Neural cell (in vitro differentiated cells): ENCODE measurements around the gene RANBP9. TPM values are rescaled to one million over a fixed set of nuclear protein-coding genes. Genes with fewer than 3 reads are reported as not detected.

Experiments
- H2AFZ ChIP-seq: fragments of 200-600, 300-800 bp; sonication (generic), shearing (Covaris generic); 2 replicates; pipeline ENCODE4 v1.6.0; 2014; ENCODE audit warnings: low read depth, mild to moderate bottlenecking, antibody characterized with exemption, low read length, moderate library complexity
- H3F3A ChIP-seq: fragments of 200-600 bp; shearing (Covaris generic); 2 replicates; pipeline ENCODE4 v1.6.1; 2016; ENCODE audit warnings: mild to moderate bottlenecking, moderate library complexity, mixed read lengths, antibody characterized with exemption, low read length; ENCODE audit not compliant: insufficient read depth, poor library complexity, severe bottlenecking
- H3K27ac ChIP-seq: fragments of 200-600, 300-800 bp; sonication (generic), shearing (Covaris generic); 2 replicates; pipeline ENCODE4 v1.5.1; 2014; ENCODE audit warnings: mild to moderate bottlenecking, low read length, moderate library complexity
- H3K27me3 ChIP-seq: fragments of 300-800, 200-600 bp; sonication (generic), shearing (Covaris generic); 2 replicates; pipeline ENCODE4 v1.6.0; 2014; ENCODE audit warnings: mild to moderate bottlenecking, low read depth, low read length, moderate library complexity; ENCODE audit not compliant: insufficient read depth
- H3K36me3 ChIP-seq: fragments of 300-800, 200-600 bp; sonication (generic), shearing (Covaris generic); 2 replicates; pipeline ENCODE4 v1.5.1; 2014; ENCODE audit warnings: mild to moderate bottlenecking, antibody characterized with exemption, low read length, moderate library complexity; ENCODE audit not compliant: insufficient read depth
- H3K4me2 ChIP-seq: fragments of 300-800, 200-600 bp; sonication (generic), shearing (Covaris generic); 2 replicates; pipeline ENCODE4 v1.6.0; 2014; ENCODE audit warnings: mild to moderate bottlenecking, low read length
- H3K4me3 ChIP-seq: fragments of 300-800, 200-600 bp; sonication (generic), shearing (Covaris generic); 2 replicates; pipeline ENCODE4 v1.5.1; 2014; ENCODE audit warnings: mild to moderate bottlenecking, low read length, moderate library complexity
- H3K79me2 ChIP-seq: fragments of 200-600 bp; shearing (Covaris generic); replicated peaks from 2 replicates; pipeline ENCODE4 v1.6.0; 2014; ENCODE audit warnings: mild to moderate bottlenecking, low read length, moderate library complexity; ENCODE audit not compliant: insufficient read depth
- H3K9ac ChIP-seq: fragments of 300-800, 200-600 bp; sonication (generic), shearing (Covaris generic); 2 replicates; pipeline ENCODE4 v1.6.1; 2016; ENCODE audit warnings: mild to moderate bottlenecking, low read length, mixed read lengths
- H3K9me2 ChIP-seq: fragments of 200-600 bp; shearing (Covaris generic); 2 replicates; pipeline ENCODE4 v1.6.1; 2016; ENCODE audit warnings: mild to moderate bottlenecking, low read length, mixed read lengths; ENCODE audit not compliant: insufficient read depth
- H3K9me3 ChIP-seq: fragments of 200-600, 300-800 bp; sonication (generic), shearing (Covaris generic); 2 replicates; pipeline ENCODE4 v1.6.1; 2016; ENCODE audit warnings: mild to moderate bottlenecking, mixed run types, low read length, moderate library complexity, mixed read lengths
- H4K20me1 ChIP-seq: fragments of 200-600 bp; shearing (Covaris generic); 2 replicates; pipeline ENCODE4 v1.6.1; 2016; ENCODE audit warnings: mild to moderate bottlenecking, mixed run types; ENCODE audit not compliant: insufficient read depth
- CTCF ChIP-seq: fragments of 450-650 bp; IDR thresholded peaks from 2 replicates; pipeline ENCODE4 v1.5.1; 2014; ENCODE audit warnings: antibody characterized with exemption, mild to moderate bottlenecking, moderate library complexity; ENCODE audit not compliant: poor library complexity, severe bottlenecking
- EP300 ChIP-seq: fragments of 450-650 bp; conservative IDR thresholded peaks from 2 replicates; pipeline ENCODE4 v1.6.1; 2014; ENCODE audit warnings: antibody characterized with exemption, mild to moderate bottlenecking, moderate library complexity; ENCODE audit not compliant: poor library complexity, severe bottlenecking
- EZH2 ChIP-seq: fragments of 200-600, 300-800 bp; shearing (Covaris generic), sonication (generic); IDR thresholded peaks from 2 replicates; pipeline ENCODE4 v1.6.1; 2014; ENCODE audit warnings: antibody characterized with exemption, low read length, borderline replicate concordance, mild to moderate bottlenecking; ENCODE audit not compliant: insufficient read depth, poor library complexity, severe bottlenecking
- MXI1 ChIP-seq: fragments of 450-650 bp; conservative IDR thresholded peaks from 2 replicates; pipeline ENCODE4 v1.6.1; 2014; ENCODE audit warnings: antibody characterized with exemption, mild to moderate bottlenecking; ENCODE audit not compliant: poor library complexity, severe bottlenecking
- POLR2AphosphoS5 ChIP-seq: IDR thresholded peaks from 2 replicates; pipeline ENCODE4 v1.6.1; 2012
- RAD21 ChIP-seq: fragments of 450-650 bp; conservative IDR thresholded peaks from 2 replicates; pipeline ENCODE4 v1.6.1; 2014; ENCODE audit warnings: antibody characterized with exemption, mild to moderate bottlenecking, moderate library complexity
- REST ChIP-seq: IDR thresholded peaks from 2 replicates; pipeline ENCODE4 v1.6.1; 2012; ENCODE audit warnings: borderline replicate concordance
- SMC3 ChIP-seq: fragments of 450-650 bp; conservative IDR thresholded peaks from 2 replicates; pipeline ENCODE4 v1.6.1; 2014; ENCODE audit warnings: antibody characterized with exemption, mild to moderate bottlenecking, moderate library complexity; ENCODE audit not compliant: poor library complexity
- TAF1 ChIP-seq: IDR thresholded peaks from 2 replicates; pipeline ENCODE4 v1.6.1; 2012; ENCODE audit warnings: low read depth
- polyA plus RNA-seq: library from polyadenylated mRNA; depleted of rRNA; stranded (reverse); fragments of >200 nt; gene quantifications from 2 replicates; pipeline ENCODE4 v1.2.3, GENCODE V29; 2014

RANBP9 gene
- polyA plus RNA-seq, 1 donor from 2014 or later: 52.2 TPM

GRCh38 chr6:13724182-13724581, 12.5 kb upstream of the RANBP9 start:
- H2AFZ ChIP-seq: no peak overlapping the region
- no peak overlapping the region for H3K4me2 ChIP-seq
- H3K9me3 ChIP-seq: no peaks in the 10 kb centered on the region
- H3K79me2 ChIP-seq: no peaks in the 10 kb centered on the region
- H3F3A ChIP-seq: no peaks in the 10 kb centered on the region
- no peak overlapping the region for H3K9ac ChIP-seq
- no peak overlapping the region for H3K27ac ChIP-seq
- H3K9me2 ChIP-seq: no peaks in the 10 kb centered on the region
- H4K20me1 ChIP-seq: no peaks in the 10 kb centered on the region
- no peaks in the 10 kb centered on the region for H3K36me3 ChIP-seq
- H3K4me3 ChIP-seq: no peak overlapping the region
- no peaks in the 10 kb centered on the region for H3K27me3 ChIP-seq
- TF ChIP-seq REST (no peak), RAD21 (no peak), SMC3 (no peak), POLR2AphosphoS5 (no peak), MXI1 (no peak), EZH2 (no peak), TAF1 (no peak), EP300 (no peak), CTCF (no peak)

- Histone ChIP-seq H3K9me3 (no peaks in the 10 kb centered on the region), H3K27me3 (no peaks in the 10 kb centered on the region), H3F3A (no peaks in the 10 kb centered on the region), H3K36me3 (no peaks in the 10 kb centered on the region), H3K4me3 (no peak overlapping the region), H2AFZ (no peak overlapping the region), H3K4me2 (no peak overlapping the region), H3K9me2 (no peaks in the 10 kb centered on the region), H4K20me1 (no peaks in the 10 kb centered on the region), H3K9ac (no peak overlapping the region), H3K27ac (no peak overlapping the region), H3K79me2 (no peaks in the 10 kb centered on the region)
- no peak for TF ChIP-seq REST
- TF ChIP-seq SMC3: no peak
- no peak for TF ChIP-seq RAD21
- TF ChIP-seq MXI1: no peak
- no peak for TF ChIP-seq EP300
- TF ChIP-seq POLR2AphosphoS5: no peak
- TF ChIP-seq CTCF: no peak
- TF ChIP-seq TAF1: no peak
- TF ChIP-seq EZH2: no peak
Observed at GRCh38 chr6:13722880-13723279, 11.2 kb upstream of the RANBP9 start.
